OCI-LY7 (cell line): ENCODE measurements around the gene MAN1A1.

Experiments
- EZH2phosphoT487 ChIP-seq: fragments of 200-600 bp; sonication (generic); IDR thresholded peaks from 2 replicates; pipeline ENCODE4 v1.6.1; 2018; ENCODE audit warnings: low read depth, borderline replicate concordance, mild to moderate bottlenecking, mixed run types, antibody characterized with exemption, low read length, moderate library complexity, mixed read lengths
- TF ChIP-seq, protein P1 (sequence below): fragments of 200-600 bp; sonication (generic); conservative IDR thresholded peaks from 2 replicates; pipeline ENCODE4 v1.5.1; 2014; ENCODE audit warnings: mild to moderate bottlenecking, antibody characterized with exemption, low read length, moderate library complexity, mixed read lengths

DNA sequence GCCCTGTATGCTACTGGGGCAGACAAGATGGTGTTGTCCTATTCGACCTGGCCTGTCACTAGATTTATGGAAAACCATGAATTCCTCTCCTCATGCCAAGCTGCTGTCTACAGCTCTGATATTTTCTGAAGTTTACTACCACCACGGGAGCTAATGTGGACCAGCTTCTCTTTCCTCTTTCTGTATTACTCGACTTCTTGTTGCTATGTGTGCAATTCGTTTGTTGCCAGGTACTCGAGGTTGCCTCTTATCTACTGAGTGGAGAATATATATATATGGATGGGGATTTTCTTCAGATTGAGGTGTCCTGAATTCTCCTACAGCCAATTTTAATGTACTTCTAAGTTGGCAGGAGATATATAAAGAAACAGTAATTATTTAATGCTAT lies 34.7 kb downstream of the MAN1A1 start:
- TF ChIP-seq, protein P1, sequence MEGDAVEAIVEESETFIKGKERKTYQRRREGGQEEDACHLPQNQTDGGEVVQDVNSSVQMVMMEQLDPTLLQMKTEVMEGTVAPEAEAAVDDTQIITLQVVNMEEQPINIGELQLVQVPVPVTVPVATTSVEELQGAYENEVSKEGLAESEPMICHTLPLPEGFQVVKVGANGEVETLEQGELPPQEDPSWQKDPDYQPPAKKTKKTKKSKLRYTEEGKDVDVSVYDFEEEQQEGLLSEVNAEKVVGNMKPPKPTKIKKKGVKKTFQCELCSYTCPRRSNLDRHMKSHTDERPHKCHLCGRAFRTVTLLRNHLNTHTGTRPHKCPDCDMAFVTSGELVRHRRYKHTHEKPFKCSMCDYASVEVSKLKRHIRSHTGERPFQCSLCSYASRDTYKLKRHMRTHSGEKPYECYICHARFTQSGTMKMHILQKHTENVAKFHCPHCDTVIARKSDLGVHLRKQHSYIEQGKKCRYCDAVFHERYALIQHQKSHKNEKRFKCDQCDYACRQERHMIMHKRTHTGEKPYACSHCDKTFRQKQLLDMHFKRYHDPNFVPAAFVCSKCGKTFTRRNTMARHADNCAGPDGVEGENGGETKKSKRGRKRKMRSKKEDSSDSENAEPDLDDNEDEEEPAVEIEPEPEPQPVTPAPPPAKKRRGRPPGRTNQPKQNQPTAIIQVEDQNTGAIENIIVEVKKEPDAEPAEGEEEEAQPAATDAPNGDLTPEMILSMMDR: no peak
- no peak for TF ChIP-seq EZH2phosphoT487
